Mesenchymal stem cell (in vitro differentiated cells and primary cell): ENCODE data around the gene EPOP.

Source experiments
- DNase-seq: peaks from one replicate; pipeline ENCODE4 v3.0.0-alpha.2; 2013
- H2AFZ ChIP-seq: one replicate; pipeline ENCODE4 v1.6.1; 2013; ENCODE audit warnings: low read depth, mild to moderate bottlenecking, control low read depth, inconsistent platforms, low read length, moderate library complexity
- H2AK5ac ChIP-seq: 2 replicates; pipeline ENCODE4 v1.6.1; 2013; ENCODE audit warnings: low read length, moderate library complexity, mild to moderate bottlenecking, inconsistent platforms; ENCODE audit not compliant: severe bottlenecking
- H2BK120ac ChIP-seq: one replicate; pipeline ENCODE4 v1.6.1; 2013; ENCODE audit warnings: low read depth, mild to moderate bottlenecking, inconsistent platforms, low read length, moderate library complexity
- H2BK12ac ChIP-seq, 2 experiments: one replicate each; pipeline ENCODE4 v1.6.1; 2013; ENCODE audit warnings: inconsistent platforms in 2 of 2, low read length in 2 of 2, mild to moderate bottlenecking in 2 of 2, moderate library complexity in 2 of 2, control low read depth in 1 of 2
- H2BK15ac ChIP-seq: one replicate; pipeline ENCODE4 v1.6.1; 2013; ENCODE audit warnings: mild to moderate bottlenecking, low read depth, inconsistent platforms; ENCODE audit not compliant: poor library complexity, severe bottlenecking
- H2BK5ac ChIP-seq: 2 replicates; pipeline ENCODE4 v1.6.1; 2013; ENCODE audit warnings: low read depth, mild to moderate bottlenecking, low read length, control low read depth, inconsistent platforms; ENCODE audit not compliant: poor library complexity, severe bottlenecking
- H3K14ac ChIP-seq, 2 experiments: one replicate each; pipeline ENCODE4 v1.6.1; 2013; ENCODE audit warnings: inconsistent platforms in 2 of 2, low read length in 2 of 2, control low read depth in 1 of 2, mild to moderate bottlenecking in 1 of 2, moderate library complexity in 1 of 2
- H3K18ac ChIP-seq, 2 experiments: one replicate each; pipeline ENCODE4 v1.6.1; 2013; ENCODE audit warnings: inconsistent platforms in 2 of 2, low read length in 2 of 2, control low read depth in 1 of 2, low read depth in 1 of 2, mild to moderate bottlenecking in 1 of 2
- H3K23ac ChIP-seq, 2 experiments: one replicate each; pipeline ENCODE4 v1.6.1; 2013; ENCODE audit warnings: inconsistent platforms in 2 of 2, low read length in 2 of 2, mild to moderate bottlenecking in 2 of 2, moderate library complexity in 2 of 2, control low read depth in 1 of 2
- H3K27ac ChIP-seq: 2 replicates; pipeline ENCODE4 v1.5.1; 2013; ENCODE audit warnings: mild to moderate bottlenecking, moderate library complexity, low read length, control low read depth, inconsistent platforms; ENCODE audit not compliant: poor library complexity, severe bottlenecking
- H3K27me3 ChIP-seq, 2 experiments: 2 replicates each; pipeline versions ENCODE4 v1.6.1 to v1.7.0; 2013; ENCODE audit warnings: low read length in 2 of 2, mild to moderate bottlenecking in 2 of 2, moderate library complexity in 2 of 2, control low read depth in 1 of 2, inconsistent platforms in 1 of 2; ENCODE audit not compliant: control insufficient read depth in 1 of 2, insufficient read depth in 1 of 2
- H3K36me3 ChIP-seq, 2 experiments: 2 replicates each; pipeline versions ENCODE4 v1.6.1 to v1.7.0; 2013; ENCODE audit warnings: low read length in 2 of 2, control low read depth in 1 of 2, inconsistent platforms in 1 of 2, low read depth in 1 of 2, mild to moderate bottlenecking in 1 of 2; ENCODE audit not compliant: insufficient read depth in 2 of 2, control insufficient read depth in 1 of 2
- H3K4ac ChIP-seq, 2 experiments: one replicate each; pipeline ENCODE4 v1.6.1; 2013; ENCODE audit warnings: inconsistent platforms in 2 of 2, low read length in 2 of 2, mild to moderate bottlenecking in 2 of 2, moderate library complexity in 2 of 2, control low read depth in 1 of 2, low read depth in 1 of 2
- H3K4me1 ChIP-seq: 2 replicates; pipeline ENCODE4 v1.6.1; 2013; ENCODE audit warnings: low read depth, low read length, control low read depth; ENCODE audit not compliant: control insufficient read depth, insufficient read depth
- H3K4me2 ChIP-seq: 2 replicates; pipeline ENCODE4 v1.6.1; 2013; ENCODE audit warnings: low read length, mild to moderate bottlenecking, inconsistent platforms; ENCODE audit not compliant: poor library complexity, severe bottlenecking
- H3K4me3 ChIP-seq, 2 experiments: 2 replicates each; pipeline versions ENCODE4 v1.5.1 to v1.7.0; 2013; ENCODE audit warnings: low read length in 2 of 2, mild to moderate bottlenecking in 2 of 2, control low read depth in 1 of 2, low read depth in 1 of 2; ENCODE audit not compliant: insufficient read depth in 1 of 2
- H3K79me1 ChIP-seq: replicated peaks from 2 replicates; pipeline ENCODE4 v1.6.1; 2013; ENCODE audit warnings: mild to moderate bottlenecking, control low read depth, low read length, inconsistent platforms; ENCODE audit not compliant: poor library complexity, severe bottlenecking
- H3K9ac ChIP-seq: 2 replicates; pipeline ENCODE4 v1.7.0; 2013; ENCODE audit warnings: mild to moderate bottlenecking, low read length, moderate library complexity
- H3K9me3 ChIP-seq: 2 replicates; pipeline ENCODE4 v1.7.0; 2013; ENCODE audit warnings: mild to moderate bottlenecking, low read length; ENCODE audit not compliant: control insufficient read depth
- H4K8ac ChIP-seq: one replicate; pipeline ENCODE4 v1.6.1; 2013; ENCODE audit warnings: inconsistent platforms, mild to moderate bottlenecking, low read length, moderate library complexity
- H4K91ac ChIP-seq: one replicate; pipeline ENCODE4 v1.6.1; 2013; ENCODE audit warnings: mild to moderate bottlenecking, low read length, inconsistent platforms
- WGBS: methylation state at CpG from one replicate; pipeline ENCODE4 v1.1.7; 2013; ENCODE audit warnings: mixed read lengths; 5-methylcytosine and 5-hydroxymethylcytosine counted together

The EPOP gene

DNA sequence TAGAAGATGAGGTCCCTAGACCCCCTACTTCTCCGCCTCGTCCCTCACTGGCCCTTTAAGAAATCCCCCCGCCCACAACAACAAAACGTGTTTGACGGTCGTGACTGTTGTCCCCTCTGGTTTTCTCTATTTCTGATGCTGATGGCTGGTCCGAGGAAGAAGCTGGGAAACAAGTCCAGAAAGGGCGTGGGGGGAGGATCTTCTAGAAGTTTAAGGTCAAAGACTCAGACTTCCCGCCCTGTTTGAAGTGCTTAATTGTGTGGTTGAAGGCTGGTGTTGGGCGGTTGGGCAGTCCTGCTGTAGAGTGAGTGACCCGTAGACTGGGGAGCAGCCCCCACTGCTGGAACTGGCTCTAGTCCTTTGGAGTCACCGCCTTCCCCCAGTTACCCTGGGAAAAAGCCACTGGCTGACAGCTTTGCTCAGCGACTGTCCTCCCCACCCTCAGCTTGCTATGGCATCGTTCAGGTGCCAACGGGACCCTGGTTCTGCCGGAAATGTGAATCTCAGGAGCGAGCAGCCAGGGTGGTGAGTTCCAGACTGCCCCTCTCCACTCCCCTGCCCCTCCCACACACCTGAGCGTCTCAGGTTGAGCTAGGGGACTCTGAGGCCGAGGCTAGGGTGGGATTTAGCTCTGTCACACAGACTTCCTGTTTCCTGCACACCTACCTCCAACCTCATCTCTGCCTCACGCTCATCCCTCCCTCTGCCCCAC, 31.9 kb upstream of the EPOP start:
- Histone ChIP-seq H2BK120ac (no peak overlapping the region), H3K4me3 (peak overlapping the region; percentile 78 to 91), H3K9me3 (no peaks in the 10 kb centered on the region), H3K14ac (no peak overlapping the region), H4K91ac (no peak overlapping the region), H3K36me3 (peaks cover 23 to 40% of the 10 kb centered on the region in 2 experiments), H2BK15ac (no peak overlapping the region), H4K8ac (no peak overlapping the region), H3K9ac (peak overlapping the region; percentile 81), H3K23ac (peak overlapping the region in 1 of 2 experiments; percentile 71), H3K4me2 (peak overlapping the region; percentile 95), H2BK5ac (no peak overlapping the region), H2AK5ac (no peak overlapping the region), H3K4me1 (peaks cover 58% of the 10 kb centered on the region), H2BK12ac (peak overlapping the region in 1 of 2 experiments; percentile 45), H3K18ac (no peak overlapping the region), H3K79me1 (peaks cover 31% of the 10 kb centered on the region), H3K27me3 (no peaks in the 10 kb centered on the region), H3K4ac (no peak overlapping the region), H2AFZ (no peak overlapping the region), H3K27ac (no peak overlapping the region)
- WGBS: 14% methylated on average over 17 of the region's 20 CpGs
- peak; percentile 27 for DNase-seq

DNA sequence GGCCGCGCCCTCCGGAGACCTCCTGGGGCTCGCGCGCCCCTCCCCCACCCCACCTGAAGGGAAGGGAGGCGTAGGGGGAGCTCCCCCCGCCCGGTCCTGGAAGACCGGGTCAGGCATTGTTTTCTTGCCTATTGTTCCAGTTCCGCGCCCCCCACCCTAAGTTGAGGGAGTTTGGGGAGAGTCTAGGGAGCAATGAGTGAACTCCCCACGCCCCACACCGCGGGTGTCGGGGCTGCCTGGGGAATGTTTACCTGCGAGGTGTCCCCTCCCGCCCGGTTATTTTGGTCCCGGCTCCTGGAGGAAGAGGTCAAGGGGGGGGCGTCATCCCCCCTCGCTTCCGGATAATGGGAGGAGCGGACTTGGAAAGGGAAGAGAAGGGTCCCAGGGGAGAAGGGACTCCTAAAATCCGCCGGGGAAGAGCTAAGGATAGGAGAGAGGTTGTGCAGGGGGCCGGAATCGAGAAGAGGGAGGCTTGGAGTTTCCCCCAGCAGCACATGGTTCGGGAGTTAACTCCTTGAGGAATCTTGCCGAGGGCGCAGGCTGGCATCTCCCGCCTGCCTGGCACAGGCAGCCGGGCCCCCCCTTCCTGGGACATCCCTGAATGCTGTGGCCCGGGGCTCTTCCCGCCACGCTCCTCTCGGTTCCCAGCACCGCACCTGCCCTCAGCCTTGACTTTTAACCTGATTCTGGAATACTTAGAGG, 31.2 kb upstream of the EPOP start:
- Histone ChIP-seq H2BK15ac (peak overlapping the region; percentile 97), H2AK5ac (no peak overlapping the region), H3K4me2 (peak overlapping the region; percentile 95), H2BK5ac (no peak overlapping the region), H4K91ac (no peak overlapping the region), H3K4me3 (peak overlapping the region; percentile 78 to 91), H3K18ac (peak overlapping the region; percentile 52 to 69), H3K4ac (peak overlapping the region in 1 of 2 experiments; percentile 53), H3K27ac (no peak overlapping the region), H3K23ac (peak overlapping the region in 1 of 2 experiments; percentile 19), H2BK12ac (peak overlapping the region; percentile 7 to 45), H4K8ac (no peak overlapping the region), H3K9ac (peak overlapping the region; percentile 81), H3K4me1 (peaks cover 56% of the 10 kb centered on the region), H3K9me3 (no peaks in the 10 kb centered on the region), H3K36me3 (peaks cover 17 to 35% of the 10 kb centered on the region in 2 experiments), H2AFZ (no peak overlapping the region), H3K14ac (no peak overlapping the region), H3K27me3 (no peaks in the 10 kb centered on the region), H2BK120ac (peak overlapping the region; percentile 75), H3K79me1 (peaks cover 28% of the 10 kb centered on the region)
- DNase-seq: peak; percentile 36
- WGBS: 1% methylated on average over 25 of the region's 38 CpGs

DNA sequence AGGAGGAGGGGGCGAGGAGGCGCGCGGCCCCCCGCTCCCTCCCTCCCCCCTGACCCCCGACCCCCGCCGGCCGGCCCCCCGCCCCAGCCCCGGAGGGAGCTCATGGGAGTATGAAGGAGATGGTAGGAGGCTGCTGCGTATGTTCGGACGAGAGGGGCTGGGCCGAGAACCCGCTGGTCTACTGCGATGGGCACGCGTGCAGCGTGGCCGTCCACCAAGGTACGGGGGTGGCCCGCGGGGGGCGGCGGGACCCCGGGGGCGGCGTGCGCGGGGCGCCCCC, 30.7 kb upstream of the EPOP start:
- H2AFZ ChIP-seq: no peak overlapping the region
- H2BK15ac ChIP-seq: peak overlapping the region; percentile 97
- H2BK120ac ChIP-seq: peak overlapping the region; percentile 75
- peak overlapping the region in 1 of 2 experiments; percentile 53 for H3K4ac ChIP-seq
- no peak overlapping the region for H4K8ac ChIP-seq
- no peak overlapping the region for H3K27ac ChIP-seq
- H3K18ac ChIP-seq: peak overlapping the region in 1 of 2 experiments; percentile 83
- H2BK12ac ChIP-seq: no peak overlapping the region
- H3K4me2 ChIP-seq: peak overlapping the region; percentile 95
- H4K91ac ChIP-seq: no peak overlapping the region
- H3K9ac ChIP-seq: peak overlapping the region; percentile 81
- H3K9me3 ChIP-seq: no peaks in the 10 kb centered on the region
- peaks cover 28% of the 10 kb centered on the region for H3K79me1 ChIP-seq
- no peaks in the 10 kb centered on the region for H3K27me3 ChIP-seq
- no peak overlapping the region for H2AK5ac ChIP-seq
- 0% methylated on average over 15 of the region's 32 CpGs for whole genome bisulfite sequencing
- H3K36me3 ChIP-seq: peaks cover 17 to 30% of the 10 kb centered on the region in 2 experiments
- no peak overlapping the region for H3K14ac ChIP-seq
- peak overlapping the region; percentile 78 to 91 for H3K4me3 ChIP-seq
- H3K23ac ChIP-seq: no peak overlapping the region
- no peak for DNase-seq
- peaks cover 56% of the 10 kb centered on the region for H3K4me1 ChIP-seq
- no peak overlapping the region for H2BK5ac ChIP-seq
